Measurements from ENCODE around the gene SCUBE1.

The SCUBE1 gene

GRCh38 chr22:43213051-43213450 is 130.1 kb downstream of the SCUBE1 start:
- DNase-seq (ENCODE audit: low read depth), result no peak

DNA sequence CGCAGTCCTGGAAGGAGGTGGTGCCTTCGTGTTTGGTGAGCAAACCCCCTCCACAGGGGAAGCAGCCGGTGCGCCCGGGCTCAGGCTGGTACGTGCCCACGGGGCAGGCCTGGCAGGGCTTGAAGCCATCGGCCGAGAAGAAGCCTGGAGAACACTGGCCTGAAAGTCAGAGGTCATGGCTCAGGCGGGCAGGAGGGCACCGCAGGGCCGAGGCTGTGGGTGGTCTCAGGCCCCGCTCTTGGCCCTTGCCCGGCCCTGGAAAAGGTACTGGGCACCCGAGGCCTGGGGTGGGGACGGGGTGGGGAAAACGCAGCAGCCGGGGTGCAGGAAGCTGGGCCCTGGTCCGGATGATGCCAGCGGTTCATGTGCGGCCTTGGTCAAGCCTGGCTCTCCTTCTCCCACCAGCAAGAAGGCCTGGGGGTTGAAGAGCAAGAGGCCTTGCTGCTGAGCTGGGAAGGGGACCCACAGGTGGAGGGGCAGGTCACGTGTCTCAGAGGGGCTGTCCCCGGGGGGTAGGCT is 130.7 kb downstream of the SCUBE1 start:
- DNase-seq (ENCODE audit: low read depth), result no peak

DNA sequence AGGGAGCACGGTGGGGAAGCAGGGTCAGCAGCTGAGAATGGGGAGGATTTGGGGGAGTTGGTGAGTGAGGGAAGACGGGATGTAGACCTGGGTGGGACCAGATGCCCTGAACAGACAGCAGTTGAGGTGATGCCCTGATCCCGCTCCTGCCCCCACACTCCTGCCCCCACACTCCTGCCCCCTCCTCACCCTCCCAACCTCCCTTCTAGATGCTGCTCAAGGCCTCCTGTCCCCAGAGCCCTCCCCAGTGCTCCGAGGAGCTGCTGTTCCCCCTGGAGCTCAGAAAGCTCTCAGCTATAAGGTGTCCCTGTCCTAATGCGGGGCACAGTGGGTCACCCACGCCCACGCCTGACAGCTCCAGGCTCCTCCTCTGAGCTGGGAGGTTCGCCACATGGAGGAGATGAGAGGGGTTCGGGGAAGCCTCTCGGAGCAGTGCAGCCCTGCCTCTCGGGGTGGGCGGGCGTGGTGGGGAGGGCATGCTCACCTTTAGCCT is 131.2 kb downstream of the SCUBE1 start:
- no peak for DNase-seq (ENCODE audit: low read depth)

GRCh38 chr22:43210631-43211515 is 132.3 kb downstream of the SCUBE1 start:
- DNase-seq (ENCODE audit: low read depth), result no peak

DNA sequence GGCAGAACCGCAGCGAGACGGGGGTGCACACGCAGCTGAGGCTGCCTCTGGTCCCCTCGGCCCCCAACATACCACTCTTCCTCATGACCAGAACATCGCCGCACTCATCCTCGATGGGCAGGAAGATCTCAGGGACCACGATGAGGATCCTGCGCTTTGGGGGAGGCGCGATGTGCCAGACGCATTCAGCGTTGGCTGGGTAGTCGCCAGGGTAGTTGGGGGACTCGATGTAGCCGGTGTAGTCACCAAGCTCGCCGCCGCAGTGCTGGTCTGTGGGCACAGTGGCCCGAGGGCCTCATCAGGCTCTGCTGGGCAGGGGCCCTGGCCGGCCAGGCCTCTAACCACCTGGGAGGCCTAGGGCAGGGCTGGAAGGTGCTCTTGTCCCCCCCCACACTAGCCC is 133.2 kb downstream of the SCUBE1 start:
- no peak for DNase-seq (ENCODE audit: low read depth)

GRCh38 chr22:43209523-43209890 is 133.7 kb downstream of the SCUBE1 start:
- no peak for DNase-seq (ENCODE audit: low read depth)

GRCh38 chr22:43208703-43209522 is 134.3 kb downstream of the SCUBE1 start:
- DNase-seq (ENCODE audit: low read depth), result no peak

DNA sequence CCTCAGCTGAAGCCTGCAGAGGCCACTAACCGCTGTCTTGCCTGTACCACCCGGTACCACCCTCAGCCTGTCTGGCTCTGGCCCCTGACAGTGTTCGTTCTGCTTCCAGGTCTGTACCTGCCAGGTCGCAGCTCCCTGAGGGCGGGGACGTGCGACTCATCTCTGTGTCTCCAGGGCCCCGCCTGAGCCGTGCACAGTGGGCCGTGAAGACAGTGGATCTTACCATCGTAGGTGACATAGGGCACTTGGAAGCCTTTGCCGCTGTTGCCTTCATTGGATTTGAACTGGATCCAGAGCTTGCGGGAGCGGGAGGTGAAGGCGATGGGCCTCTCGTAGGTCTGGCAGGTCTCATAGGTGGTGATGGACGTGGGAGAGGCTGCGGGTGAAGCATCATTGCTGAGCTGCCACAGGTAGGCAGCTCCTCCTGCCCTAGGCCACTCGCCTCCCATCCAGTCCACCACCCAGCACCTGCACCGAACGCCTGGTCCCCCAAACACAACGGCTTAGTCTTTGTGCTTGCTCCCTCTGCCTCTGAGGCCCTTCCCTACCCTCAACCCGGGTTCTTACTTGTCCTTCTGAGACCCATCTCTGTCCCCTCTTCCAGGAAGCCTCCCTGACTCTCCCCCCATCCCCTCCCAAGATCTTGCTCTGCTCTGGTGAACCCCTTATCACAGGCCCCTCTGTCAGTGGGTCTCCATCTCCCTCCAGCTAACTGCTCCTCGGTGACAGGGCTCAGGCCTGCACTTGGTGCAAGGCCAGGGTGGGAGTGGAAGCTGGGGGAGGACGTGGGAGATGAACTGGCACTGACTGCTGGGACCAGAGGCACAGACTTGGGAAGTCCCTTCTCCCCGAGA is 135.1 kb downstream of the SCUBE1 start:
- DNase-seq (ENCODE audit: low read depth), result no peak

DNA sequence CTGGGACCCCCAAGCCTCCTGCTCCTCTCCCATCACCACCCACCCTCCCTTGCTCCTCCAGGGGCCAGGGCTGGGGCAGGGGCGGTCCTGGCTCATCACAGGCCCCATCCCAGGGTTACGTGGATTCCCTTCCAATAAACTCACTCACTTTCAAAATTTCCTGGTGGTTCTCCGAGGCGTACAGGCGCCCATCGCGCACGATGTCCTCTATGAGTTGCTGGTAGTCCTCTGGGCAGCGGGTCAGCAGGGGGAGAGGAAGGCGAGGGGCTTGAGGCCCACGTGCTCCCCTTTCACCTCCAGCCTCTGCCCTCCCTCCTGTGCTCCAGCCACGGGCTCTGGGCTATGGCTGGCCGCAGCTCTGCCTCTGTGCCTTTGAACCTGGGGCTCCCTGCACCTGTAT is 135.8 kb downstream of the SCUBE1 start:
- no peak for DNase-seq (ENCODE audit: low read depth)

- DNase-seq (ENCODE audit: low read depth), result no peak
These were observed 136.5 kb downstream of the SCUBE1 start for GRCh38 chr22:43206509-43207161.

DNA sequence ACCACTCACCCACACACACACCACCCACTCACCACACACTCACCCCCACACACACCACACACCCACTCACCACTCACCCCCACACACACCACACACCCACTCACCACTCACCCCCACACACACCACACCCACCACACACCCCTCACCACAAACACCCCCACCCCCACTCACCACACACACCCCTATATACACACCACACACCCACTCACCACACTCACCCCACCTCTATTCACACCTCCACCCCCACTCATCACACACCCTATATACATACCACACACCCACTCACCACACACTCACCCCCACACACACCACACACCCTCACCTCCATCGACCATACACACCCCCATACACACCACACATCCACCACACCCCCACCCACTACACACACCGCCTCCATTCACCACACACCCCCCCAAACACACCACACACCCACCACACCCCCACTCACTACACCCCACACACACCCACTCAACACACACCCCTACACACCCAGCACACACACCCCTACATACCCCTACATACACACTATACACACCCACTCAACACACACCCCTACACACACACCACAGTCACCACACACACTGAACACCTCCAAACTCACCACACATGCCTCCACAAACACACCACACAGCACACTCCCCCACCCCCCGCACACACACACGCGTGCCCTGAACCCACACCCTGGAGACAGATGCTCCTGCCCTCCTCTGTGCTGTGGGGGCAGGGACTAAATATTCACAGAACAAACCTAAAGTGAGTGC is 137.2 kb downstream of the SCUBE1 start:
- no peak for DNase-seq (ENCODE audit: low read depth)

DNA sequence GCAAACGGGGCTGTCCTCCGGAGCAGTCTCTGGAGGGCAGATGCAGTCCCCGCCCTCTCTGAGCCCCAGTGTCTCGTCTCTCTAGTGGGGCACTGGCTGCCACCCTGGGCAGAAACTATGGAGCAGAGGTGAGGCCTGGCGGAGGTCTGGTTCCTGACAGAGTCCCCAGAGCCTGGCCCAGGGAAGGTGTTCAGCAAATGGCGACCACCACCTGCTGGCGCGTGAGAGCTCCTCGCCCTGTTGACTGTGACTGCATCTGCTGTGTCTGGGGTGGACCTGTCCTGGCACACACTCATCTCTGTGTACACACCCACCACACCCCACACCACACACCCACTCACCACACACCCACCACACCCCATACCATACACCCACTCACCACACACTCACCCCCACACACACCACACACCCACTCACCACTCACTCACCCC is 137.9 kb downstream of the SCUBE1 start:
- no peak for DNase-seq (ENCODE audit: low read depth)

DNA sequence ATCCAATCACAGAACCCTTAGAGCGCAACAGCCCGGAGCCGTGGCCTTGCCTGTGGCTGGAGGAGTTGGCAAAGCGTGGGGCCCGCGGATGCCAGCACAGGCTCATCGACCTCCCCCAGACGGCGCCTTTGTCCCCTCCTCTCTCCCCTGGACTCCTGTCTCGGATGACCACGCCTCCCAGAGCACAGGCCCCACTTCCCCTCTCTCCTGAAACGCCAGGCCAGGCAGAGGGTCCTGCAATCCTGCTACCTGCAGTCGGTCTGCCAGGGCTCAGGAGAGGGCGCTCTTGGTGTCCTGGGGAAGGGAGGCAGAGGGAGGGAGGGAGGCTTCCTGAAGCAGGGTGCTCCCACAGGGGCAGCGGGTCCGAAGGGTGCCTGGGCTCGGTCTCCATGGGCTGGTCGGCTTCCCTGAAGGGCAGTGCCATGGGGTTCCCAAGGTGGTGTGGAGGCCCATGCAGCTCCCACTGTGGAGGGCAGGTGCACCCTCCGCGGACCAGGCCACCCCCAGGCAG is 139.6 kb downstream of the SCUBE1 start:
- no peak for DNase-seq (ENCODE audit: low read depth)

DNA sequence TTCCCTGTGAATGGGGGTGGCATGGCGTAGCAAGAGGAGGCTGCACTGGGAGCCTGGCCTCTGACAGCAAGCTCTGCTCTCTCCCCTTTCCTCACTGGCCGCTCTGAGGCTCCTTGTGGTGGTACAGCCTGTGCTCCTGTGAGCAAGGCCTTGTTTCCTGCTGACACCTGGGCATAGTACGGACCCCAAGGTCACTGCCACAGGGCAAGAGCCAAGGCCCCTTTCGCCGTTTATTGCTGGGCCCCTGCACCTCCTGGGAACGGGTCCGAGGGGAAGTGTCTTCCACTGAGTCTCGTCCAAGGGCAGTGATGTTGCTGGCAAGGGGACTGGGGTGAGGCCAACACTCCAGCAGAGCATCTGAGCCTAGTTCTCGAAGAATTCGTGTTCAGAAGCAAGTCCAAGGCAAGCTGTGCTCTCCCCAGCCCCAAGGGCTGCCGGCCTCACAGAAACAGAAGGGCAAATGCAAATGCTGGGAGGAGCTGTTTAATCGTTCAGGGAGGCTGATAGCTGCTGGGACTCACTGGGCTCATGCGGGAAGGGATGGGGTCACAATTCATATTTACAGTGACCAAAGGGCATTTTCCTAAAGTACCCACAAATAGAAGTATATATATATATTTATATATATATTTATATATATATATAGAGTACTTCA is 140.3 kb downstream of the SCUBE1 start:
- no peak for DNase-seq (ENCODE audit: low read depth)

DNA sequence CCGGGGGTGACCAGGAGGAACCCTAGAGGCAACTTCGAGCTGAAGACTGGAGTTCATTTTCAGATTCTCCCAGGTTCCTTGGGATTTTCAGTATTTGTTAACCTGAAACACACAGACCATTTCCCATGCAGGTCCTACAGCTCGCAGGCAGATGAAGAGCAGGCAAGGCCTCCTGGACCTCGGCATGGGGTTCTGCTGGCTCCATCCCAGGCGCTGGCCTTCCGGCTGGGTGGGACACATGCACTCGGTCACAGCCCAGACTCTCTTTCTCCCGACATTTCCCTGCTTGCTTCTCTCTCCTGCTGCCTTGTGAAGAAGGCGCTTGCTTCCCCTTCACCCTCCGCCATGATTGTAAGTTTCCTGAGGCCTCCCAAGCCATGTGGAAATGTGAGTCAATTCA is 140.8 kb downstream of the SCUBE1 start:
- DNase-seq (ENCODE audit: low read depth), result no peak

GRCh38 chr22:43201486-43202219 is 141.5 kb downstream of the SCUBE1 start:
- no peak for DNase-seq (ENCODE audit: low read depth)

GRCh38 chr22:43200555-43200954 is 142.6 kb downstream of the SCUBE1 start:
- DNase-seq (ENCODE audit: low read depth), result no peak

DNA sequence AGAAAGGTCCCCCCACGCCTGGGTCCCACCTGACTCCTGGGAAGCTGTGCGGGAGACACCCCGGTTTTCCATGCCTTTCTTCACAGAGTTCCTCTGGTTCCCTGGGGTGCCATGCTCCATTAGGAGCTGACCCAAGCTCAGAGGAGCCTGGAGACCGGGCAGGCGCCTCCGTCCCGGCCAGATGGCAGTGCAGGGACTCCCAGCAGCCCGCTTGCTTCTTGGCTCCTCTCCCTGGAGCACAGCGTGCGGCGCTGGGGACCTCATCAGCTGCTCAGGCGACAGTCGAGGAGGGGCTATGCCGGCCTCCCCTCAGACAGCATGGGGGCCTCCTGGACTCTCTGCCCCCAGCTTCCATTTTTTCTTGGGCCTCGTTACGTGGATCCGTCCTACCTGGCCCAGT is 143.1 kb downstream of the SCUBE1 start:
- no peak for DNase-seq (ENCODE audit: low read depth)

DNA sequence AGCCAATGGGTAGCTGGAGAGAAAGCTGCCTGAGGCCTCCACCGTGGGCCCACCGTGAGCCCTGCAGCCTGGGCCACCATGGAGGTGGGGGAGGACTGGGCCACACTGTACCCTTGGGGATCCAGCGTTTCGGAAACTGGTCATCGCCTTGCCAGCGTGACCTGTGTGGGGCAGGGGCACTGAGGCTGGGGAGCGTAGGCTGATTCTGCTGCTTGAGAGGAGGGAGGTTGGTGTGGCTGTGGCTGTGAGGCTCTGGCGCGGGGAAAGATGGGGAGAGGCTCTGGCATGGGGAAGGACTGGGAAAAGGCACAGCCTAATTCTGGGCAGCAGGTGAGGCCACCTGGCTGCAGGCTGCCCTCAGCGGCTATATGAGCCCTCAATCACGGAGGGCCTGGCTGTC is 143.6 kb downstream of the SCUBE1 start:
- no peak for DNase-seq (ENCODE audit: low read depth)

Measured in stimulated activated CD8-positive, alpha-beta memory T cell treated with anti-CD3 and anti-CD28 coated beads, Interleukin-12 subunit alpha, Interleukin-12 subunit beta, amount 100 ng/mL, for 4 hours (primary cell).